K562 (cell line): Measurements from ENCODE around the gene CDC45. TPM values are rescaled to one million over a fixed set of nuclear protein-coding genes. Genes with fewer than 3 reads are reported as not detected.

Experiments used
- ARHGAP35 ChIP-seq: fragments of 450-650 bp; IDR thresholded peaks from 2 replicates; pipeline ENCODE4 v1.6.1; 2018; ENCODE audit not compliant: partially characterized antibody
- ATF4 ChIP-seq: fragments of 450-650 bp; formaldehyde crosslinking; IDR thresholded peaks from 2 replicates; pipeline ENCODE4 v1.4.0; 2022; ENCODE audit warnings: mild to moderate bottlenecking, moderate library complexity
- CBX1 ChIP-seq: sonication (generic); IDR thresholded peaks from 2 replicates; pipeline ENCODE4 v1.6.1; 2016; ENCODE audit warnings: antibody characterized with exemption, low read depth, mild to moderate bottlenecking
- CHCHD3 ChIP-seq: fragments of 250-450 bp; sonication (Bioruptor Pico); IDR thresholded peaks from 2 replicates; pipeline ENCODE4 v2.1.2; 2022; ENCODE audit warnings: mild to moderate bottlenecking
- GTF2B ChIP-seq: IDR thresholded peaks from 2 replicates; pipeline ENCODE4 v1.6.1; 2011; ENCODE audit not compliant: insufficient read length; ENCODE audit errors: extremely low read depth
- GTF2F1 ChIP-seq: IDR thresholded peaks from 2 replicates; pipeline ENCODE4 v1.6.1; 2011; ENCODE audit warnings: low read depth, low read length, improper control_type of control experiment
- JUNB ChIP-seq: fragments of 450-650 bp; formaldehyde crosslinking; conservative IDR thresholded peaks from 2 replicates; pipeline ENCODE4 v1.4.0; 2020; ENCODE audit warnings: mild to moderate bottlenecking
- JUND ChIP-seq, 2 experiments: IDR thresholded peaks; 2 replicates in 1 of 2; 3 replicates in 1 of 2; pipeline ENCODE4 v1.6.1; 2011; ENCODE audit warnings: borderline replicate concordance in 2 of 2, low read depth in 2 of 2, low read length in 2 of 2, improper control_type of control experiment in 1 of 2, missing biosample characterization in 1 of 2, missing genetic modification characterization in 1 of 2, missing genetic modification reagents in 1 of 2
- KAT7 ChIP-seq: sonication (generic); formaldehyde crosslinking; IDR thresholded peaks from 2 replicates; pipeline ENCODE4 v1.8.0; 2022; ENCODE audit warnings: missing genetic modification reagents, mild to moderate bottlenecking, borderline replicate concordance
- RCOR1 ChIP-seq, 2 experiments: IDR thresholded peaks; 2 replicates each; pipeline ENCODE4 v1.6.1; 2012; ENCODE audit warnings: low read depth in 2 of 2, low read length in 2 of 2, borderline replicate concordance in 1 of 2, improper control_type of control experiment in 1 of 2
- SRSF1 ChIP-seq: fragments of 200-400 bp; formaldehyde crosslinking; IDR thresholded peaks from 2 replicates; pipeline ENCODE4 v1.6.1; 2017; ENCODE audit warnings: mild to moderate bottlenecking, low read depth, low read length, moderate library complexity
- ZNF174 ChIP-seq: fragments of 250-450 bp; sonication (Bioruptor Pico); IDR thresholded peaks from 2 replicates; pipeline ENCODE4 v1.4.0; 2020; ENCODE audit warnings: mild to moderate bottlenecking
- ZNF384 ChIP-seq: IDR thresholded peaks from 2 replicates; pipeline ENCODE4 v1.6.1; 2012; ENCODE audit warnings: low read depth, low read length, improper control_type of control experiment
- ZNF407 ChIP-seq: fragments of 450-650 bp; IDR thresholded peaks from 2 replicates; pipeline ENCODE4 v1.6.1; 2016; ENCODE audit warnings: low read depth
- polyA plus RNA-seq, 8 experiments: library from polyadenylated mRNA; depleted of rRNA in 4 of 8; stranded (reverse) in 5 of 8; unstranded in 3 of 8; fragments of >200 nt; fragmentation: Nextera tagmentation in 2 of 8; fragmentation: Illumina TruSeq in 1 of 8; extraction: Ambion mirVana in 2 of 8; extraction: Trizol in 1 of 8; gene quantifications; 2 replicates each; pipeline versions ENCODE4 v1.2.1 to v1.2.3, GENCODE V29; 2011 to 2014; ENCODE audit warnings: inconsistent platforms in 1 of 8, missing spikeins in 1 of 8
- total RNA-seq, 7 experiments: library from RNA; depleted of rRNA in 6 of 7; stranded (reverse); fragments of >200 nt in 6 of 7; fragmentation: Illumina TruSeq in 2 of 7; extraction: Trizol in 2 of 7; gene quantifications; 2 replicates each; pipeline versions ENCODE4 v1.2.1 to v1.2.3, GENCODE V29; 2011 to 2021; ENCODE audit warnings: low replicate concordance in 1 of 7

Gene CDC45
- total and polyA plus RNA-seq, 9 of the 15 experiments (the other 6 are each of a cell fraction or from before 2014, with no cell fraction given): 251 to 580 (median 410) TPM

GRCh38 chr22:19429950-19430889 lies 49.5 kb upstream of the CDC45 start (continued):
- TF ChIP-seq GTF2F1 (0 out of 2 replicates have a peak, but pooled peaks have one; percentile 79), RCOR1 (IDR thresholded peaks at IDR 0.05; ENCODE audit: borderline replicate concordance in 1 of 2, low read depth in 2 of 2, low read length in 2 of 2) (peak; percentile 25 to 42; a peak in 2 of 4 replicates), ZNF174 (CRISPR knock-in tag) (no peak), ZNF384 (peak; percentile 83), ATF4 (CRISPR knock-in tag) (0 out of 2 replicates have a peak, but pooled peaks have one; percentile 30), JUND (IDR thresholded peaks at IDR 0.05; ENCODE audit: borderline replicate concordance, low read depth, low read length) (peak; percentile 80), JUND (tag; IDR thresholded peaks at IDR 0.05; ENCODE audit: borderline replicate concordance, low read depth, low read length) (no peak), ZNF407 (no peak), SRSF1 (no peak), GTF2B (no peak), ARHGAP35 (no peak), CBX1 (no peak), JUNB (CRISPR knock-in tag) (no peak), CHCHD3 (CRISPR knock-in tag) (no peak), KAT7 (CRISPR knock-in tag) (no peak)
